Activated naive CD4-positive, alpha-beta T cell treated with anti-CD3 and anti-CD28 coated beads, Interleukin-2, amount 10 ng/mL, durations not matched to agents 7 days and 5 days (primary cell): Measurements from ENCODE around the gene GOLGA8B.
A peak's percentile ranks its signal among the peaks of the same experiment; 100 is the strongest.
"Not testable (repeated sequence)": the region's sequence is repeated elsewhere in the genome, so short reads cannot be mapped to it uniquely, and the experiment has no call there.

Experiments
- CTCF ChIA-PET: fragments of 350-600 bp; sonication (Branson Sonifier 250); formaldehyde crosslinking; loops from one replicate; lab custom pipeline; 2021; ENCODE audit warnings: antibody characterized with exemption; lab: Charles Lee
- DNase-seq: peaks from one replicate; pipeline ENCODE4 v3.0.0-alpha.2; 2020
- H3K27ac Mint-ChIP-seq: one replicate; pipeline ENCODE4 v1.8.0; 2021; ENCODE audit warnings: mild to moderate bottlenecking, moderate library complexity, mixed read lengths
- H3K27me3 Mint-ChIP-seq: one replicate; pipeline ENCODE4 v1.8.0; 2021; ENCODE audit warnings: mild to moderate bottlenecking, mixed read lengths
- H3K36me3 Mint-ChIP-seq: one replicate; pipeline ENCODE4 v1.8.0; 2021; ENCODE audit warnings: mixed read lengths
- H3K4me1 Mint-ChIP-seq: one replicate; pipeline ENCODE4 v1.8.0; 2021; ENCODE audit warnings: mixed read lengths
- H3K4me3 Mint-ChIP-seq: one replicate; pipeline ENCODE4 v1.8.0; 2021; ENCODE audit warnings: mild to moderate bottlenecking, moderate library complexity, mixed read lengths
- H3K9me3 Mint-ChIP-seq: one replicate; pipeline ENCODE4 v1.8.0; 2021; ENCODE audit warnings: mixed read lengths

Gene GOLGA8B

GRCh38 chr15:34583399-34584329 lies at the start of gene GOLGA8B:
Gene GOLGA8B, minus strand, starts transcription at chr15:34583651. Its CDS starts 47,739 bp downstream, at chr15:34535912.
- H3K4me3 Mint-ChIP-seq: peak within 1 kb of the TSS; percentile 88
- peaks cover 19% of the 10 kb centered on the region for H3K27me3 Mint-ChIP-seq
- H3K4me1 Mint-ChIP-seq: peaks cover 46% of the 10 kb centered on the region
- DNase-seq: peak; percentile 88
- peak within 1 kb of the TSS; percentile 88 for H3K27ac Mint-ChIP-seq
- CTCF ChIA-PET: interaction anchor here (1.0 to 1.7 kb wide), 4 partner anchors 216 to 474 kb away, joined by 3 to 6 read pairs (median 4); partner anchors contain the start of gene LPCAT4
- H3K9me3 Mint-ChIP-seq: no peaks in the 10 kb centered on the region
- H3K36me3 Mint-ChIP-seq: peaks cover 3% of the 10 kb centered on the region

GRCh38 chr15:34633165-34633564 lies 49.7 kb upstream of the GOLGA8B start:
- CTCF ChIA-PET, H3K4me3 Mint-ChIP-seq, H3K27ac Mint-ChIP-seq, H3K4me1 Mint-ChIP-seq, DNase-seq, H3K36me3 Mint-ChIP-seq, H3K27me3 Mint-ChIP-seq, H3K9me3 Mint-ChIP-seq: not testable (repeated sequence)

- CTCF ChIA-PET: no interaction called here
Measured at GRCh38 chr15:34628577-34629152, 45.2 kb upstream of the GOLGA8B start.

GRCh38 chr15:34625007-34625406 lies 41.6 kb upstream of the GOLGA8B start:
- H3K9me3 Mint-ChIP-seq: no peaks in the 10 kb centered on the region
- H3K4me3 Mint-ChIP-seq: no peak overlapping the region
- no peak overlapping the region for H3K27ac Mint-ChIP-seq
- H3K36me3 Mint-ChIP-seq: no peaks in the 10 kb centered on the region
- DNase-seq: no peak
- H3K4me1 Mint-ChIP-seq: peaks cover 4% of the 10 kb centered on the region
- H3K27me3 Mint-ChIP-seq: peaks cover 12% of the 10 kb centered on the region
- CTCF ChIA-PET: no interaction called here

More at GRCh38 chr15:34628577-34629152, 45.2 kb upstream of the GOLGA8B start:
- no peaks in the 10 kb centered on the region for H3K36me3 Mint-ChIP-seq
- no peaks in the 10 kb centered on the region for H3K9me3 Mint-ChIP-seq
- H3K27ac Mint-ChIP-seq: no peak overlapping the region
- DNase-seq: no peak
- no peak overlapping the region for H3K4me3 Mint-ChIP-seq
- H3K4me1 Mint-ChIP-seq: no peaks in the 10 kb centered on the region
- peaks cover 8% of the 10 kb centered on the region for H3K27me3 Mint-ChIP-seq

- Mint-ChIP-seq H3K27me3 (peaks cover 22% of the 10 kb centered on the region), H3K4me3 (no peak overlapping the region), H3K36me3 (no peaks in the 10 kb centered on the region), H3K4me1 (peaks cover 4% of the 10 kb centered on the region), H3K9me3 (no peaks in the 10 kb centered on the region), H3K27ac (no peak overlapping the region)
- DNase-seq: no peak
- CTCF ChIA-PET: interaction anchor here (0.7 to 2.0 kb wide), 3 partner anchors 11 to 473 kb away, joined by 3 to 8 read pairs (median 4); no protein-coding TSS in a partner anchor
Measured at GRCh38 chr15:34621675-34622074, 38.2 kb upstream of the GOLGA8B start.

GRCh38 chr15:34620814-34621213 lies 37.4 kb upstream of the GOLGA8B start:
- H3K27ac Mint-ChIP-seq: no peak overlapping the region
- no peak overlapping the region for H3K4me3 Mint-ChIP-seq
- no peaks in the 10 kb centered on the region for H3K9me3 Mint-ChIP-seq
- peaks cover 17% of the 10 kb centered on the region for H3K27me3 Mint-ChIP-seq
- DNase-seq: no peak
- no peaks in the 10 kb centered on the region for H3K36me3 Mint-ChIP-seq
- CTCF ChIA-PET: interaction anchor here (1.6 to 2.0 kb wide), 2 partner anchors 10 to 297 kb away, joined by 4 to 8 read pairs; no protein-coding TSS in a partner anchor
- H3K4me1 Mint-ChIP-seq: peaks cover 4% of the 10 kb centered on the region

- Mint-ChIP-seq H3K9me3 (no peaks in the 10 kb centered on the region), H3K27ac (no peak overlapping the region), H3K36me3 (no peaks in the 10 kb centered on the region), H3K4me1 (peaks cover 4% of the 10 kb centered on the region), H3K4me3 (no peak overlapping the region), H3K27me3 (peaks cover 17% of the 10 kb centered on the region)
- CTCF ChIA-PET: interaction anchor here (1.6 kb wide), 1 partner anchor 298 kb away, joined by 4 read pairs; no protein-coding TSS in a partner anchor
- no peak for DNase-seq
Measured at GRCh38 chr15:34620142-34620541, 36.7 kb upstream of the GOLGA8B start.

- CTCF ChIA-PET: no interaction called here
- Mint-ChIP-seq H3K4me3 (no peak overlapping the region), H3K4me1 (peaks cover 4% of the 10 kb centered on the region), H3K27me3 (peaks cover 17% of the 10 kb centered on the region), H3K9me3 (no peaks in the 10 kb centered on the region), H3K36me3 (no peaks in the 10 kb centered on the region), H3K27ac (no peak overlapping the region)
- DNase-seq: no peak
Measured at GRCh38 chr15:34619151-34619550, 35.7 kb upstream of the GOLGA8B start.

- Mint-ChIP-seq H3K4me3 (no peak overlapping the region), H3K36me3 (no peaks in the 10 kb centered on the region), H3K27me3 (peaks cover 17% of the 10 kb centered on the region), H3K27ac (no peak overlapping the region), H3K9me3 (no peaks in the 10 kb centered on the region), H3K4me1 (peaks cover 4% of the 10 kb centered on the region)
- CTCF ChIA-PET: no interaction called here
- DNase-seq: no peak
Measured at GRCh38 chr15:34618073-34618472, 34.6 kb upstream of the GOLGA8B start.

GRCh38 chr15:34616613-34617012 lies 33.2 kb upstream of the GOLGA8B start:
- H3K9me3 Mint-ChIP-seq: no peaks in the 10 kb centered on the region
- DNase-seq: no peak
- H3K27me3 Mint-ChIP-seq: peaks cover 14% of the 10 kb centered on the region
- peaks cover 4% of the 10 kb centered on the region for H3K4me1 Mint-ChIP-seq
- no peak overlapping the region for H3K27ac Mint-ChIP-seq
- CTCF ChIA-PET: no interaction called here
- no peak overlapping the region for H3K4me3 Mint-ChIP-seq
- no peaks in the 10 kb centered on the region for H3K36me3 Mint-ChIP-seq

GRCh38 chr15:34613997-34614396 lies 30.5 kb upstream of the GOLGA8B start:
- H3K36me3 Mint-ChIP-seq: no peaks in the 10 kb centered on the region
- H3K27me3 Mint-ChIP-seq: peaks cover 9% of the 10 kb centered on the region
- no peak for DNase-seq
- no peaks in the 10 kb centered on the region for H3K9me3 Mint-ChIP-seq
- H3K4me1 Mint-ChIP-seq: peaks cover 16% of the 10 kb centered on the region
- no peak overlapping the region for H3K27ac Mint-ChIP-seq
- H3K4me3 Mint-ChIP-seq: no peak overlapping the region
- CTCF ChIA-PET: no interaction called here

GRCh38 chr15:34613301-34613700 lies 29.9 kb upstream of the GOLGA8B start:
- no peaks in the 10 kb centered on the region for H3K9me3 Mint-ChIP-seq
- CTCF ChIA-PET: no interaction called here
- H3K4me1 Mint-ChIP-seq: peaks cover 16% of the 10 kb centered on the region
- H3K27ac Mint-ChIP-seq: no peak overlapping the region
- DNase-seq: no peak
- no peaks in the 10 kb centered on the region for H3K36me3 Mint-ChIP-seq
- no peak overlapping the region for H3K4me3 Mint-ChIP-seq
- H3K27me3 Mint-ChIP-seq: peaks cover 9% of the 10 kb centered on the region

- Mint-ChIP-seq H3K4me3 (no peak overlapping the region), H3K4me1 (peaks cover 16% of the 10 kb centered on the region), H3K36me3 (no peaks in the 10 kb centered on the region), H3K9me3 (no peaks in the 10 kb centered on the region), H3K27me3 (peaks cover 9% of the 10 kb centered on the region), H3K27ac (peak overlapping the region; percentile 13)
- no peak for DNase-seq
- CTCF ChIA-PET: interaction anchor here (0.6 to 2.9 kb wide), 4 partner anchors 12 to 38 kb away, joined by 3 to 8 read pairs (median 3); no protein-coding TSS in a partner anchor
Measured at GRCh38 chr15:34610354-34610753, 26.9 kb upstream of the GOLGA8B start.
